HG03280 (cell line): ENCODE results near the gene LHX6.

Experiments used
- ATAC-seq: cut with Tn5 transposase; IDR thresholded peaks from one replicate; pipeline ENCODE4 v1.9.1; 2021; ENCODE audit warnings: mild to moderate bottlenecking, moderate library complexity; ENCODE audit not compliant: unreplicated experiment

LHX6 gene

GRCh38 chr9:122192914-122193525, 35.7 kb downstream of the LHX6 start:
- ATAC-seq = no peak

DNA sequence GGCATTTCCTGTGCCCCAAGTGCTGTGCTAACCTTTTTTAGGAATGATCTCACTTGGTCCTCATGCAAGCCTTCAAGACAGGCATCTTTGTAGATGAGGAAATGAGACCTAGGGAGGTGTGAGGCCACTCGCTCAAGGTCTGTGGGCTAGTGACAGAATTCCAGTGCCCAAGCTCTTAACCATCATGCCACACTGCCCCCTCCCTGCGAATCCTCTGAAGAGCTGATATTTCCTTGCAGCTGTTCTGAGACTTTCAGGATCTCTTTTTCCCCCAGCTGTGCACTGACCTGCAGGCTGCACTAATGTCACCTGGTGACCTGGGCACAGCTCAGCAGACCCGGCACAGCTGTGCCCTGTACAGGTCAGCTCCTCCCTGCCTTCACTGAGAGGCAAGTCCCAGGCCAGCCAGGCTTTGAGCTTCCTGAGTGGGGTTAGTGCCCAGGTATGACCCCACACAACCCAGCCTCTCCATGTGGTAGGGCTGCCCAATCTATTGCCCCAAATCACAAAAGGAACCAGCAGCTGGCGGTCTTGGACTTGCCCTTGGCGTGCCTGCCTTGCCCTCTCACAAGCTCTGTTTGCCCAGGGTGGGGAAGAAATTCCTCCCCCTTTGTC, 36.4 kb downstream of the LHX6 start:
- no peak for ATAC-seq

DNA sequence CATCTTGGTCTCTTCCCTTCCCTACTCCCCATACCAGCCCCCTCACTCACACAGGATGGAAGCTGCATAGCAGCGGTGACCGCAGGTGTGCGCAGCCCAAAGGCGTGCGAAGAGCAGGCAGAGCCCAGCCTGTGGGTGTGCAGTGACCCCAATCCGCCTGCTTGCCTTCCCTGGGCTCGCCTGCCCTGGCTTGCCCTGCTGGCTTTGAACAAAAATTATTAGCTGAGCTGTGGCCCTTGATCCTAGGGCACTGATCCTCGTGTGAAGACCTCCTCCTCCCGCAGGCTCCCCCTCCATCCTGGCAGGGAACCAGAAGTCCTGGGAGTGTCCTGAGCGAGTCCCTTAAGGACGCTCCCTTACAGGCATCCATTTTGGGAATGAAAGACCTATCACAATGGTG, 37.2 kb downstream of the LHX6 start:
- ATAC-seq = no peak

- ATAC-seq = no peak
These were observed 38.0 kb downstream of the LHX6 start for GRCh38 chr9:122190597-122191381.

DNA sequence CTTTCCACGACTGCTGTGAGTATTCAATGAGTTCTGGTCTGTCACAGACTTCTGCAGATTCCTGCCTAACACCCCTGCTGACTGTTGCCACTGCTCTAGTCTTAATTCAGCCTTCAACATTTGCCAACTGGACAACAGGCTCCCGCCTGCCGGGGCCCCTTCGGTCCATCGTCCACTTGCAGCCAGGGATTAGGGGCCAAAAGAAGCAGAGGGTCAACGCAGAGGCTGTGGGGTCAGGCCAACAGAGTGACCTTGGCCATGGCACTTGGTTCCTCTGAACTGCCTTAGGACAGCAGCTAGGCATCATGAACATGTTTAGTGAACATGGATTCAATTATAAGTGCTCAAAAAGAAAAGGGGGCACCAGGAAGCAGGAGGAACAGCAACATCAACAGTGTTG, 40.4 kb downstream of the LHX6 start:
- no peak for ATAC-seq

GRCh38 chr9:122186777-122187470, 41.8 kb downstream of the LHX6 start:
- ATAC-seq = no peak

DNA sequence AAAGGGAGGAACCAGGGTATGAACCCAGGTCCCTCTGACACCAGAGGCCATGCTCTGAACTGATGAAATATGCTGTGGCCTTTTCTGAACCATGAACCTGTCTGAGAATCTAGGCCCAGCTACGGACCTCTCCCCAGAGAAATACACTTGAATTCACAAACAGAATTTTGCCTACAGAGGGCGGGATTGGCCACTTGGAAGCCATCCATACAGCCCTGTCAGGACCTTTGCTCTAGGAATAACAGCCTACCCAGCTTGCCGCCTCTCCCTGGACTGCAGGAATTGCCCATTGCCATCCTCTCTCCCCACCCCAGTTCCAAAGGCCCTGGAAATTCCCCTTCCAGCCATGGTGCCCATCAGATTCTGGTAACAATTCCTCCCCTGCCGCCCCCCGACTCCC, 42.5 kb downstream of the LHX6 start:
- no peak for ATAC-seq

DNA sequence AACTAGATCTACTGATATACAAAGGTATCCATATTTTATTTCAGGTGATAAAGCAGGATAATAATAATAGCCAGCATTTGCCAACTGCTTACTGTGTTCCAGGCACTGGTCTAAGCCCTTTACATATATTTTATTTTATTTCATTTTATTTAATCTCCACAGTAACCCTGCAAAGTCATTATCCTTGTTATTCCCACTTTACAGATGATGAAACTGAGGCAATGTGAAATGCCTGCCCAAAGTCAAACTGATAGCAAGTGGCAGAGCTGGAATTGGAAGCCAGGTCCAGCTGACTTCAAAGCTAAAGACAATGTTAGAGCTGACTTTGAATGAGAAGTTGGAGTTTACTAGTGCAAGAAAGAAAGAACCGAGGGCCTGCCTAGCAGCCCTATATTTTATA, 44.2 kb downstream of the LHX6 start:
- ATAC-seq = no peak

DNA sequence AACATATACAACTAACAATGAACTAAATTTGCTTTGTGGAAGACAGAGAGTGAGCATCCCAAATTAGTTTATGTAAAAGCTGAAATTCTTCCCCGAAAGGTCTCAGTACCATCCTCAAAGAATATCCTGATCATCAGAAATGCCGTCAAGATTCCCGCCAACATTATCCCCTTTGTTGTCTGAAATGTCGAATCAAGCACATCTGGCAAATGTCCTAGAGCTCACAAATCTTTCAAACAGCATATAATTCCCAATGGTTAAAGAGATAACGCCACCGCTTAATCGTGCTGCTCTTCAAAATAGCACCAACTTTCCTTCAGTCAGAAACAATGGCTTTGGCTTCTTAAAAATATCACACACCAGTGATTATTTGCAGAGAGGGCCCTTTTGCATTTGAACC, 45.3 kb downstream of the LHX6 start:
- ATAC-seq = no peak

GRCh38 chr9:122180633-122181032, 48.1 kb downstream of the LHX6 start:
- ATAC-seq = no peak

- ATAC-seq = no peak
These were observed 49.1 kb downstream of the LHX6 start for GRCh38 chr9:122179690-122180074.

GRCh38 chr9:122179054-122179689, 49.6 kb downstream of the LHX6 start:
- ATAC-seq = no peak

- ATAC-seq = no peak
These were observed 51.8 kb downstream of the LHX6 start for GRCh38 chr9:122176916-122177315.

DNA sequence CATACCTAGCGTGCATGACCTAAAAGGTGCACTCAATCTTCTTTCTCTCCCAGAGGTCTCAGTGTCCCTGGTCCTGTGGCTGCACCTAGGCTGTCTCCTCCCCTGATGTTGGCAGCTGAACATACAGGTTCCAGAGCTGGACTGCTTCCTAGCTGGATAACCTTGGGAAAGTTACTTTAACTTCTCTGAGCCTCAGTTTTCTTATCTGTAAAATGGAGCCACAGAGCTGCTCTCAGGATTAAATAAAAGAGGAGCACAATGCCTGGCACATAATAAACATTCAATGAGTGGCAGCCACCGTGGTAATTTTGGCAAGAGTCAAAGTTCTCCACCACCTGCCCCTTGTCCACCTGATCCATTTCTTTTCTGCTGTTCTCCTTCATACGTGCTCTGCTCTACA, 55.1 kb downstream of the LHX6 start:
- no peak for ATAC-seq

- ATAC-seq = no peak
These were observed 56.6 kb downstream of the LHX6 start for GRCh38 chr9:122172131-122172530.

DNA sequence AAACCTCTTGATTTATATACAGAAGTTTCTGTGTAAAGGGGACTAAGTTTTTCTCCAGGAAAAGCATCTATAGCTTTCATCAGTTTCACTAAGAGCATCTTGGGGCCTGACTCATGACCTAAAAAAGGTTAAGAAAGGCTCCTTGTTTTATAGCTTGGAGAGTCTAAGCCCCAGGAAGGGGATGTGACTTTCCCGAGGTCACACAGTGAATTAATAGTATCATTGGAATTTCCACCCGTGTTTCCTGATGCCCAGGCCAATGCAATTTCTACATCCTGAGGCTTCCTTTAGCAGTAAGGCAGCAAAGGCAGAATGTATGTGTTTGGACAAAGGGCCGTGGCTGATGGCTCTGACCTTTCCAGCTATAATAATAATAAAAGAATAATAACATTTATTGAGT, 60.4 kb downstream of the LHX6 start:
- ATAC-seq = no peak

DNA sequence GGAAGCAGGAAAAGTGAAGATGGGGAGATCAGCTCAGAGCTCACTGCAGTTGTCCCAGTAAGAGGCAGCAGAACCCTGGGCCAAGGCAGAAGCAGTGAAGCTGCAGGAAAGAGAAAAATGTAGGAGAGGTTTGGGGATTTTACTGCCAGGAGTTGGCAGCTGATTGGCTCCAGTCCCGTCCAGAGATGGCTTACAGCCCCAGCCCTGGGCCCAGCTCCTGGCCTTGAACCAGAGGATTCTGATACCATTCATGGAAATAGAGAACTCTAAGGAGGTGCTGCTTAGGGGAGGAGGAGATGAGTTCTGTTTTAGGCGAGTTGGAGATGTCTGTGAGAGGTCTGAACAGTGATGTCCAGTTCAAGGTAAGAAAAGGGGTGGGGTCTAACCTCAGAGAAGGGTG, 64.5 kb downstream of the LHX6 start:
- no peak for ATAC-seq

DNA sequence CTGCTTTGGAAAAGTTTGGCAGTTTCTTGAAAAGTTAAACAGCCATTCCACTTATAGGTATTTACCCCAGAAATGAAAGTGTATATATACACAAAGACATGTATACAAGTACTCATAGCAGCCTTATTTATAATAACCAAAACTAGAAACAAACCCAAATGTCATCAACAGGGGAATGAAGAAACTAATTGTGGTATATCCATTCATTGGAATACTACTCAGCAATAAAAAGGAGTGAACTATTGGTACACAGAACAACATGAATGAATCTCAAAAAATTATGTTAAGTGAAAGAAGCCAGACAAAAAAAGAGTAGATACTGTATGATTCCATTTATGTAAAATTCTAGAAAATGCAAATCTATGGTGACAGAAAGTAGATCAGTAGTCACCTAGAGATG, 66.3 kb downstream of the LHX6 start:
- no peak for ATAC-seq

- peak; percentile 13 for ATAC-seq
These were observed 68.9 kb downstream of the LHX6 start for GRCh38 chr9:122159925-122160246.

DNA sequence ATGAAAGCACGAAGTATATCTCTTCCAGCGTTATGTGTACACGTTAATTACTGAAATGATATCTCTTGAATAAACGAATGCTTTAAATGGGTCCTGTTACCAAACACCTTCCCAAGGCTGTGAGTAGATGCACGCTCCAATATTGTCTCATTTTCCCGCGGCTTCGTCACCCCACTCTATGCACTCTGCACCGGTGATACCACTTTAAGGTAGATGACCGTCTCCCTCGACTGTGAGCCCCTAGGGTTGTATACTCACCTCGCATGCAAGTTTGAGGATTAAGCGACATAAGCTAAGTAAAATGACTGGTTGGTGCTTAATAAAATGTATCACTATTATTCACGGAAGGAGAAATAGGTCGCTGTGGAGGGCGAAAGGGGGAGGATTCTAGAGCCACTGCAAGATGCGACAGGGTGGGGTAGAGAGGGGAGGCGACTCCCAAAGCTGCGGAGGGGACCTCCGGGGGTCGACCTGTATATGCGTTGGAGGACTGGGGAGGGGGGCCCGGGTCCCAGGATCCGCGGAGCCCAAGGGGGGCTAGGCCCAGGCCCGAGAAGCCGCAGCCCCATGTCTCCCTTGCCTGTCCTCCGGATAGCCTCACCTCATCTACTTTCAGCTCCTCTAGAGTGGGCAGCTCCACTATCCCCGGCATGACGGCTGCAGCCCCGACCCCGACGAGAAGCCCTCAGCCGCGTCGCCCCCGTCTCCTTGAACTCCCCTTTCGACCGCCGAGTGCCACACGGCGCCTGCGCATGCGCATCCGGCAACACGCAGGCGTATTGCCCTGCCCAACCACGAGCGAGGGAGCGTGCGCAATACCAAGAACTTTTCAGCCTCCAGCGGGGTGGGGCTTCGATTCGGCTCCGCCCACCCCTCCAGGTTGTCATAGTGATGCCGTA, 69.5 kb downstream of the LHX6 start, which contains the start of the genes MORN5 and NDUFA8:
TSS of gene MORN5 (plus strand) at position 883 of the 899 bp plus-strand sequence. CDS start 65 bp downstream, outside the sequence.
TSS of gene NDUFA8 (minus strand) at position 754 of the 899 bp plus-strand sequence. CDS start at position 652, 102 bp downstream.
- ATAC-seq = peak; percentile 94
